SIG-M5 treated with dmso at 0.1 percent for 504 hours (cell line): ENCODE results near the gene CLNS1A.
"Not testable (repeated sequence)": the region's sequence is repeated elsewhere in the genome, so short reads cannot be mapped to it uniquely, and the experiment has no call there.

Experiments used
- DNase-seq: peaks from one replicate; lab custom pipeline; 2025; ENCODE audit not compliant: unreplicated experiment; lab: John Stamatoyannopoulos, UW

The CLNS1A gene

DNA sequence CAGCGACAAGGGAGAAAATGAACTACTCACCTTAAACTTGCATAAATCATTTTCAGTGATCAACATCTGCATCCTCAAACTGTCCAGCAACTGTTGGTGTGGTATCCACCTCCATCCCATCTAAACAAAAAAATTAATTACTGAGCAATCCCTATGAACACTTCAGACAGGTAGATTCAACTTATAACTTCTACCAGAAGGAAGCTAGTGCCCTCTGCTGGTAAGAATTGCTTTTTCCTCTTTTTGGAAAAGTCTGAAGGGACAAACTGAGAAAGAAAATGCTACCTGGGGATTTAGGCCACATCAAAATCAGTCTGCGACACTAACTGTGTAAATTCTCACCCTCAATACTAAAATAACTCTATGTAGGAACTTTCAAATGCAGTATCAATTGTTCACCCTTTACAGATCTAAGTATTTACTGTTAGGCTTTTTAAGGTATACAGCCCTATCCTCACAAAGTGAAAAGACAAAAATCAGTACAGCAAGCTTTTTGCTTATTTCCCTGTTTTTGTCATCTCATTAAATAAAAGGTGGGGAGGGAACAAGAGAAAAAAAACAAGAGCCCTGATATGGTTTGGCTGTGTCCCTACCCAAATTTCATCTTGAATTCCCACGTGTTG, 17.9 kb downstream of the CLNS1A start:
- DNase-seq, result peak; percentile 41

DNA sequence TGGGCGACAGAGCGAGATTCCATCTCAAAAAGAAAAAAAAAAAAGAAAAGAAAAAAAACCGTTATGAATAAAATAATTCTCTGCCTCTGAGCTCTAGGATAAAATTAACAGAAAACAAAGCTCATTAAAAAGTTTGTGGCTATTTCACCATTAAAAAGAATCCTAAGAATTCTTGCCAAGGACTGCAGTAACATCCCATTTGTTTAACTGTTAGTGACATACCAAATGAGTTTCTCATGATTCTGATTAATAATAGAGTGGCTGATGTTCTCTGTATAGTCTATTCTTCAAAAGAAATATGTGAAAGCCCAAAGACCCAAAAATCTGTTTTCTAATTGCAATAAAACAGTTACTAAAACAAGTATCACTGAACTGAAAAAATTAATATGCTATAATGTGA, 19.7 kb downstream of the CLNS1A start:
- DNase-seq, result no peak

DNA sequence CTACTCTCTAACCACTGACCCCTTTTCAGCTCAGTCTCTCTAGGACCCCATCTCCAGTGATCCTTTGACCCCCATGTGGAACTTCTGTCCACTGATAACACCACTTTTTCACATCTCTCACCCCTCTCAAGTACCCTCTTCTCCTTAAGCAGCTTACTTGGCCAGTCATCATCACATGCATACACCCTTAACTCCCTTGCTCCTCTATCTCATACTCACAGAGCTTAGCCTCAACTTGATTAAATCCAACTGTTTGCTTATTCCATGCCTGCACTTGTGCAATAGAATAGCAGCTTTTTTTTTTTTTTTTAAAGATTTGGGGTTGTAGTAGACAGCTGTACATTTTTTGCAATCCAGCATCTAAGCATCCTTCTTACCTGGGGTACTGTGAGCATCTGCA, 25.7 kb downstream of the CLNS1A start:
- DNase-seq, result no peak

DNA sequence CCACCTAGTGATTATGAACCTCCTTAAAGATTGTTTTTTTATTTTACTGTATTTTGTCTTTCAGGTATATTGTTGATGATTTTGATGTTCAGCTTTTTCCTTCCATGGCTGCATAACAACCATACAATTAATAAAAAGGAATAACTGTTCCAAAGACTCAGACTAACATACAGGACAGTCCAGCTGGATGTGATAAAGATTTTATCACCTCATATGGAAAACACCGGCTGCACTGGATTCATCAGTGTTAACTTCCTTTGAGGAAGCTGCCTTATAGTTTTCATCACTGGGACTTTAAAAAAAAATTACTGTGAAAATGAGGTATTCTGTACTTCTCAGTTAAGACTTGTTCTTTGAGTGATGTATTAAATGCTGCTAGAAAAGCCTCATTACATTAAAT, 28.4 kb downstream of the CLNS1A start:
- DNase-seq, result no peak

DNA sequence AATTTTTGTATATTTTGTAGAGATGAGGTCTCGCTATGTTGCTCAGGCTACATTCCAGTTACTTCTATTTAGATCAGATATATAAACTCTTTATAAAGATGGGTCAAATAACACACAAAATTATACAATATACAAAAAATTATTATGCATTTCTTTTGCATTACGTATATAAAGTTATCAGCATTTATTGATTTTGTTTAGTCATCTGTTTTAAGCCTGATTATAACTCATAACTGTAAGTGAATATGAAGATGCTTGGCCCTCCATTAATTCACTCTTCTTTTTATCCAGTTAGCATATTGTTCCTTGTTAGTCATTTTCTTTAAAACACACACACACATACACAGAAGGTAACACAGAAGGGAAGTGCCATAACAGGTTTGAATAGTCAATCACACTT, 33.3 kb downstream of the CLNS1A start:
- DNase-seq, result no peak

DNA sequence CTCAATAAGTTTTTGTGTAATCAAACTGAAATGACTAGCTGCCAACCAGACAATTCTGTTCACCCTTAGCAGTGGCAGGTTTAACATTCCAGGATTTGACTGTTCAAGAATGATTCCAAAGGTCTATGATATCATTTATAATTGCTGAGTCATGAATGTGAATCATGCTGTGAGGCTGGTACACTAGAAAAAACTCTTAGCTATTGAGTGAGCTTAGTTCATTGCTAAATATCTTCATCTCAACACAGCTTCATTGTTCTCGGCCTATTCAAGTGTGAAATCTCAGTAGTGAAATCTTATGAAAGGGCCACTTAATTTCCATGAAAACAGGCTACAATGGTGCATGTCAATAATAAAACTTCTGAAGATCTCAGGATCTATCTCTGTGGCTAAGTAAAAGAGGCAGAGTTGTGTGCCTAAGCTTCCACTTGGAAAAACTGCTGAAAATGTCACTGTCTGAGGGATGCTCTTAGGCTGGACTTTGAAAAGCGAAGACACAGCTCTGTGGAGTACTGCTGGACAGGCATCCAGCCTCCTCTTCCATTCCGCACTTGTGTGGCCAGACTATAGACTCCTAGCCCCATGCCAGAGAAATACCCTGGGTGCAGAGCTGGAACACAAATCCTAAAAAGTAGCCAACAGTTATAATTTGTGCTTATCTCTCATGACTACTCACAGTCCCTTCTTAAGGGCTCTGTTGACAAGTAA, 35.1 kb downstream of the CLNS1A start:
- no peak for DNase-seq

DNA sequence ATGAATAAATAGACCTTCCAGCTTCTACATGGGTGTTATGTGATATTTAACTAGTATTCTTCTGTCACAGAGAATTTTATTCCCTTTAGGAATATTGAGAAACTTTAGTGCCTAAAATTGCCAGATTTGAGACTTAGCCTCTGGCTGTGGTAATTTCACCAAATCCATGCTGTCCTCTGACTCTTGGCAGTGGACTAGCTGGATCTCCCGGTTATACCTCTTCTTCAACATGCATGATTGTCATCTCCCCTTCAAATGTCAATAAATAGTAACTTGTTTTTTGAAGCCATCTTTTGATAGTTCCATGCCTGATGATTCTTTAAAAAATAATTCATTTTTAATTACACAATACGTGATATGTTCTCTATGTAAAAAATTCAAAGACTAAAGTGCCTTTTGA, 39.4 kb downstream of the CLNS1A start:
- peak; percentile 13 for DNase-seq

DNA sequence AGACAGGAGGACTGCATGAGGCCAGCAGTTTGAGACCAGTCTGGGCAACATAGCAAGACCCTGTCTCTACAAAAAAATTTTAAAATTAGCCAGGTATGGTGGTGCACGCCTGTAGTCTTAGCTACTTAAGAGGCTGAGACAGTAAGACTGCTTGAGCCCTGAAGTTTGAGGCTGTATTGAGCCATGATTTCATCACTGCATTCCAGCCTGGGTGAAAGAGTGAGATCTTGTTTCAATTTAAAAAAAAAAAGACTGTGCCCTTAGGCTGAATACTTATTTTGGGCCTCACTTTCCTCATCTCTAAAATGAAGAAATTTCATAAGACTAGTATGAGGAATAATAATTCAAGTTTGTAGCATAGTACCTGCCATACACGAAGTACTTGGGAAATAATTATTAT, 41.0 kb downstream of the CLNS1A start:
- DNase-seq, result no peak

DNA sequence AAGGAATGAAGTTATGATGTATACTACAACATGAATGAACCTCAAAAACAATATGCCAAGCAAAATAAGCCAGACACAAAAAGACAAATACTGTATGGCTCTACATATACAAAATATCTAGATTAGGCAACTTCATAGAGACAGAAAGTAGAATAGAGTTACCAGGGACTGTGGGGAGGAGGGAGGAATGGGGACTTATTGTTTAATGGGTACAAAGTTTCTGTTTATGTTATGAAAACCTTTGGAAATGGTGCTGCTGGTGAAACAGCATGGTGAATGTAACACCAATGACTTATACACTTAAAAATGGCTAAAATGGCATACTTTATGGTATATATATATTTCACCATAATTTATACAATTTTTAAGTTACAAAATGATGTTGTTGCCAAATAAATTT, 43.7 kb downstream of the CLNS1A start:
- DNase-seq, result no peak

DNA sequence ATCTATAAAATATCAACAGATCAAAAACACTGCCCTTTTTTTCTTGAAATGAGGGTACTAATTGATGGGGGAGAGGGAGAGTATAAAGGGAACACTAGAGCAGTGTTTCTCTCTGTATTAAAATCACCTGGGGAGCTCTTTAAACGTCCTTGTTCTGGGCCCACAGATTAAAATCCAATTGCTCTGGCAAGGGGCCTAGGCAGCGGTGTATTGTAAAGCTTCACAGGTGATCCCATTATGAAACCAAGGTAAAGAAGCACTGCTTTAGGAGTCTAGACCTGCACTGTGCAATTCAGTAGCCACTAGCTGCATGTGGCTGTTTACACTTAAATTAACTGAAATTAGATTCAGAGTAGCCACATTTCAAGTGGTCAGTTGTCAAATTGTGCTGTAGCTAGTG, 44.9 kb downstream of the CLNS1A start:
- DNase-seq, result no peak

DNA sequence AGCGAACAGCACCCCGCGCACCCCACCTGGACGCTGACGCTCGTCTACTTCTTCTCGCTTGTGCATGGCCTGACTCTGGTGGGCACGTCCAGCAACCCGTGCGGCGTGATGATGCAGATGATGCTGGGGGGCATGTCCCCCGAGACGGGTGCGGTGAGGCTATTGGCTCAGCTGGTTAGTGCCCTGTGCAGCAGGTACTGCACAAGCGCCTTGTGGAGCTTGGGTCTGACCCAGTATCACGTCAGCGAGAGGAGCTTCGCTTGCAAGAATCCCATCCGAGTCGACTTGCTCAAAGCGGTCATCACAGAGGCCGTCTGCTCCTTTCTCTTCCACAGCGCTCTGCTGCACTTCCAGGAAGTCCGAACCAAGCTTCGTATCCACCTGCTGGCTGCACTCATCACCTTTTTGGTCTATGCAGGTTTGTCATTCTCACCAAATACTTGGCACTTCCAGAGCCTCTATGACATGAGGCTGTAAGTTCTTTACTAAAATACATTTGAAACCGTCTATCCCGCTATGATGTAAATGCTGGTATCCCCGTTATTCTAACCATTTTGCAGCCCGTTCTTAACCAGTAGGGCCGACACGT, 47.3 kb downstream of the CLNS1A start:
- DNase-seq, result no peak

DNA sequence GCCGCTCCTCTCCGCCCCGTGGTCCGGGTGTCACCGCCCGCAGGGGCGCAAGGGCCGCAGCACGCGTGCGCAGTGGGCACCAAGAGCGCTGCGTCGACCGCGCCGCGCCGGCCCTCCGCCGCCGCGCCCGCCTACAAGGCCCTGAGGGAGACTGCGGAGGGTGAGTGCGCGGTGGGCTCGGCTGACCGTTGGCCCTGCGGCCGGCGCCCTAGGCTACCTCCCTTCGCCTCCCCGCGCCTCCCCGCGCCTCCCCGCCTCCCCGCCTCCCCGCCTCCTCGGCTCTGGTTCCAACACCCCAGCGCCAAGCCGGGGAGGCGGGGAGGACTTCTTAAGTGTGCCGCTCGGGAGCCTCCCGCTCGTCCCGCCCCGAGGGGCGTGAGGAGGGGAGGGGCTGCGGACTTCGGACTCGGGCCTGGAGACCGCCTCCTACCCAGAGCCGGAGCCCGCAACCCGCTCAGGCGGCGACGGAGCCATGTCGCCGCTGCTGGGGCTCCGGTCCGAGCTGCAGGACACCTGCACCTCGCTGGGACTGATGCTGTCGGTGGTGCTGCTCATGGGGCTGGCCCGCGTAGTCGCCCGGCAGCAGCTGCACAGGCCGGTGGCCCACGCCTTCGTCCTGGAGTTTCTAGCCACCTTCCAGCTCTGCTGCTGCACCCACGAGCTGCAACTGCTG, 47.9 kb downstream of the CLNS1A start, which contains the start of gene AQP11:
AQP11 (plus strand) TSS at position 433 of the 673 bp plus-strand sequence; CDS start at position 473, 40 bp downstream.
- DNase-seq, result peak; percentile 67

DNA sequence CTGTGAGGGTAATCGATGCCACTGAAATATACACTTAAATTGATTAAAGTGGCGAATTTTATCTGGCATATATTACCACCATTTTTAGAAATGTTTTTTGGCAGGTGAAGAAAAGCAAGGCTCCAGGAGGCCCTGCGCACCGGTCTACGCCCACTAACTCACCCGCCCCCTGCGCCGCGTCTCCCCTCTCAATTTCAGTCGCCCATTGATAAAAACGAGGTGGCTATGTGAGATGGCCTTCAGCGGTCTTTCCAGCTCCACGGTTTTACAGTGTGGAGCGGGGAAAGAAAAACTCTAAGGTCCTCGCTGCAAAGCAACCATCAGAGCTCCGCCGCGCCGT, 48.4 kb downstream of the CLNS1A start:
- DNase-seq, result no peak

DNA sequence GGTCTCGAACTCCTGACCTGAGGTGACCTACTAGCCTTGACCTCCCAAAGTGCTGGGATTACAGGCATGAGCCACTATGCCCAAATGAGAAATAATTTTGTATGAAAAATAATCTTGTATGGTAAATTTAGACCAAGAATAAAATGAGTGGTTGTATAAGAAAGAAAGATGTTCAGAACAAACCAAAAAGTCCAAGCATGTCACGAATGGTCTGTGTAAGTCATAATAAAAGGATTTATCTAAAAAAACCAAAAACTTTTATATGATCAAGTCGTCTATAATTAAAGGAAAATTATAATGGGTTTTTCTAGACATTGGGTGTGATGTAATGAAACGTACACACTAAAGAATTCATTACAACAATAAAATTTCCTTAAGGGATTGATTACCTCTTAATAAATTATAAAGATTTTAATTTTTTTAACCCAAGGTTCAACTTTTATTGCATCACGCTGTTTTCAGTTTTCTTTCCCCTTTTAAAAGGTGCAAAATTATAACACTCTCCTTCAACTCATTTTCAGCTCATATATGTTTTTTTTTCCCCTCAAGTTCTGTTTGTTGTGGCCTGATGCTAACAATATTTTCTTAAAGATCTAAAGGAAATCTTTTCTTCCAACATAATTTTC, 56.8 kb downstream of the CLNS1A start:
- DNase-seq, result no peak

DNA sequence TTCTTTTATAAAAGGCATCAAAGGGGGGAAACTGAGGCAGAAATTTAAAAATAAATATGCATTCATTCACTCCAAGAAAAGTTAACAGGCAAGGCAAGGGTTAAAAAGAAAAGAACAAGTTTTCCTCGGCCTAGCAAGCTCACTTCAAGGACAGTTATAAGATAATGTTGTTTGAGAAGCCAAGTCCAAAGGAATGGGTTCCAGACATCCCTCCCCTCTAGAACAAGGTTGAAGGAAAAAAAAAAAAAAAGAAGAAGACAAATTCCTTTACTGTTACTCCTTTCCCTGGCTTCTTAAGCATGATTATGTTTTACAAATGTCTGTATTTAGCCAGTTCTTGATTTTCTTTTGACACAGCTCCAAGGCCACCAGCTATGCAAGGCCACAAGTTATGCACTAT, 62.2 kb downstream of the CLNS1A start:
- DNase-seq, result not testable (repeated sequence)

DNA sequence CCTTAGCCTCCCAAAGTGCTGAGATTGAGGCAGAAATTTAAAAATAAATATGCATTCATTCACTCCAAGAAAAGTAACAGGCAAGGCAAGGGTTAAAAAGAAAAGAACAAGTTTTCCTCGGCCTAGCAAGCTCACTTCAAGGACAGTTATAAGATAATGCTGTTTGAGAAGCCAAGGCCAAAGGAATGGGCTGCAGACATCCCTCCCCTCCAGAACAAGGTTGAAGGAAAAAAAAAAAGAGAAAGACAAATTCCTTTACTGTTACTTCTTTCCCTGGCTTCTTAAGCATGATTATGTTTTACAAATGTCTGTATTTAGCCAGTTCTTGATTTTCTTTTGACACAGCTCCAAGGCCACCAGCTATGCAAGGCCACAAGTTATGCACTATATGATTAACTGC, 66.7 kb downstream of the CLNS1A start:
- DNase-seq, result not testable (repeated sequence)

DNA sequence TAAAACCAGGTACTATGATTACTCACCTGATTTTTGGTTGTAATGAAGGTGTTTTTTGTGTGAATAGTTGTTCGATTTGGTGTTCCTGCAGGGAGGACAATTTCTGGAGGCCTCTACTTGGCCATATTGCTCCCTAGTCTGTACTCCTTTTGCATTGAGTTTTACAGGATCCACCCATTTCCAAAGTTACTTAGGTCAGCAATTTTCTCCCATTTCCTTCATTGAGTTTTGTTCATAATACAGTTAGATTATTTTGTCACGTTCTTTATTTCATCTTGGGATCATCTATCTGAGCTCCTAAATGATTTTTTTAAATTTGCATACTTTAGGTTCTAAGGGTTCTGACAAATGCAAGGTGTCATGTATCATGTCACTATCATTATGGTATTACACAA, 67.9 kb downstream of the CLNS1A start:
- no peak for DNase-seq

DNA sequence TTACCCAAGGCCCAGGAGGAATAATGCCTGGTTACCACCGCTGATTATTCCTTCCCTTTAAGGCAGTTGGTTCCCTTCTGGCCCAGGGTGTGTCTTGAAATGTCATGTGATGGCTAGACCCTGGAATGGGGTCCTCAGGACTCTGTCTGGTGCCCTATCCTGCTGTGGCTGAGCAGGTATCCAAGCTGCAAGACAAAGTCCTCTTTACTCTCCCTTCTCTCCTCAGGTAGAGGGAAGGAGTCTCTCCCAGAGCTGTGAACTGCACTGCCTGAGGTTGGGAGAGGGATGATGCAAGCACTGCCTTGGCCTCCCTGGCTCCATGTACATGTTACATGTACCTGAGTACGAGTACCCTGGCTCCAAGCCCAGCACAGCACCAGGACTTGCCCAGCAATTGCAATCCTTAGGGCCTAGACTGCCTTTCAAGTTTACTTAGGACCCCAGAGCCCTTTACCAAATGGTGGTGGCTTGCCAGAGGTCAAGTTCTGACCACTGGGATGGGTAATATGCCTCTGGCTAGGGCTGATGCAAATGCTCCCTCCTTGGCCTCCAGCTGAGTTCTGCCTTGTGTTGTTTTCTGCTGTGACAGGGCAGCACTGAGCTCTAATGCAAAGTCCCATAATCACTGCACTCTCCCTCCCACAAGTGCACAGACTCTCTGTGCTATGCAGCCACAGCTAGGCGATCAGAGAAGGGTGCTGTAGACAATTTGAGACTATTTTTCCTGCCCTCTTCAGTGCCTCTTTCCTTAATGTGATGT, 68.5 kb downstream of the CLNS1A start:
- DNase-seq, result no peak

DNA sequence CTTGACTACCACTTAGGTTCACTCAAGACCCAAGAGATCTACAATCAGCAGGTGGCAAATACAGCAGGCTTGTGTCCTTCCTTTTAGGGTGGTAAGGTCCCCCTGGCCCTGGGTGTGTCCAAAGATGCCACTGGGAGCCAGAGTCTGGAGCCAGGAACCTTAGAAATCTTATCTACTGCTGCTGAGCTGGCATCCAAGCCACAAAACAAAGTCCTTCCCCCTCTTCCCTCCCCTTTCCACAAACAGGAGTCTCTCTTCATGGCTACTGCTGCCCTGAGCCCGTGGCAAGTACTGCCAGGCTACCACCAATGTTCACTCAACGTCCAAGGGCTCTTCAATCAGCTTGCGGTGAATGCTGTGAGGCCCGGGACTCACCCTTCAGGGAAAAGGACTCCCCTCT, 69.3 kb downstream of the CLNS1A start:
- DNase-seq, result no peak
